ENCODE results near the gene APCDD1. TPM values are rescaled to one million over a fixed set of nuclear protein-coding genes. Genes with fewer than 3 reads are reported as not detected.

Gene APCDD1
- total and polyA plus RNA-seq, 2 experiments from 2014 or later, result 0.31 to 1.0 TPM

GRCh38 chr18:10521566-10521965 lies 67.1 kb downstream of the APCDD1 start (continued):
- TF ChIP-seq REST (IDR thresholded peaks at IDR 0.05; ENCODE audit: unreplicated experiment) (no peak), CREB1 (CRISPR knock-in tag; IDR thresholded peaks at IDR 0.05; ENCODE audit: low read depth) (no peak), ZNF114 (CRISPR knock-in tag; IDR thresholded peaks at IDR 0.05) (no peak), NANOG (IDR thresholded peaks at IDR 0.05; ENCODE audit: borderline replicate concordance) (no peak), ETS1 (IDR thresholded peaks at IDR 0.05) (no peak), EZH2phosphoT487 (IDR thresholded peaks at IDR 0.05; ENCODE audit: unreplicated experiment) (no peak), EZH2 (IDR thresholded peaks at IDR 0.05; ENCODE audit: low read depth, unreplicated experiment) (no peak), CTCF (conservative IDR thresholded peaks at IDR 0.05; ENCODE audit: low read depth in 2 of 2) (no peak), STAT1 (IDR thresholded peaks at IDR 0.05; ENCODE audit: unreplicated experiment) (no peak), ZNF331 (CRISPR knock-in tag; IDR thresholded peaks at IDR 0.05; ENCODE audit: low read depth) (no peak), POLR2AphosphoS5 (IDR thresholded peaks at IDR 0.05; ENCODE audit: low read depth) (no peak)

- Histone ChIP-seq H3K79me2 (replicated peaks; ENCODE audit: insufficient read depth) (peaks cover 13% of the 10 kb centered on the region), H2AFZ (no peak overlapping the region), H3K4me3 (no peak overlapping the region), H3F3A (replicated peaks; ENCODE audit: low read depth) (no peaks in the 10 kb centered on the region), H4K20me1 (replicated peaks; ENCODE audit: insufficient read depth) (peaks cover 6% of the 10 kb centered on the region), H3K4me2 (no peak overlapping the region), H3K27ac (ENCODE audit: low read depth) (no peak overlapping the region), H3K4me1 (ENCODE audit: insufficient read depth) (peaks cover 5% of the 10 kb centered on the region; the same call in 1 of the 2 replicates), H3K36me3 (ENCODE audit: insufficient read depth) (no peaks in the 10 kb centered on the region), H3K27me3 (ENCODE audit: insufficient read depth) (no peaks in the 10 kb centered on the region), H3K9me2 (ENCODE audit: insufficient read depth) (no peaks in the 10 kb centered on the region)
- Mint-ChIP-seq H3K27ac (no peak overlapping the region), H3K27me3 (ENCODE audit: insufficient read depth, low read depth, poor library complexity) (peaks cover 9% of the 10 kb centered on the region), H3K4me3 (no peak overlapping the region), H3K9me3 (no peaks in the 10 kb centered on the region), H3K4me1 (peaks cover 20% of the 10 kb centered on the region), H3K36me3 (ENCODE audit: low read depth) (no peaks in the 10 kb centered on the region)
- DNase-seq (ENCODE audit: low spot score), result no peak
- TF ChIP-seq ZNF114 (CRISPR knock-in tag; IDR thresholded peaks at IDR 0.05) (no peak), POLR2AphosphoS5 (IDR thresholded peaks at IDR 0.05; ENCODE audit: low read depth) (no peak)
- ATAC-seq, result no peak
These were observed 68.1 kb downstream of the APCDD1 start for GRCh38 chr18:10522574-10522973.

Data from GM23338 (cell line).